Loucy (cell line): Measurements from ENCODE around the gene SMG9.

Source experiments
- EZH2phosphoT487 ChIP-seq: fragments of 200-600 bp; IDR thresholded peaks from 2 replicates; pipeline ENCODE4 v1.6.1; 2018; ENCODE audit warnings: antibody characterized with exemption, mild to moderate bottlenecking, moderate library complexity, borderline replicate concordance
- TF ChIP-seq, protein P1 (sequence below): fragments of 200-600 bp; sonication (generic); conservative IDR thresholded peaks from 2 replicates; pipeline ENCODE4 v1.5.1; 2014; ENCODE audit warnings: mild to moderate bottlenecking, antibody characterized with exemption, low read length

DNA sequence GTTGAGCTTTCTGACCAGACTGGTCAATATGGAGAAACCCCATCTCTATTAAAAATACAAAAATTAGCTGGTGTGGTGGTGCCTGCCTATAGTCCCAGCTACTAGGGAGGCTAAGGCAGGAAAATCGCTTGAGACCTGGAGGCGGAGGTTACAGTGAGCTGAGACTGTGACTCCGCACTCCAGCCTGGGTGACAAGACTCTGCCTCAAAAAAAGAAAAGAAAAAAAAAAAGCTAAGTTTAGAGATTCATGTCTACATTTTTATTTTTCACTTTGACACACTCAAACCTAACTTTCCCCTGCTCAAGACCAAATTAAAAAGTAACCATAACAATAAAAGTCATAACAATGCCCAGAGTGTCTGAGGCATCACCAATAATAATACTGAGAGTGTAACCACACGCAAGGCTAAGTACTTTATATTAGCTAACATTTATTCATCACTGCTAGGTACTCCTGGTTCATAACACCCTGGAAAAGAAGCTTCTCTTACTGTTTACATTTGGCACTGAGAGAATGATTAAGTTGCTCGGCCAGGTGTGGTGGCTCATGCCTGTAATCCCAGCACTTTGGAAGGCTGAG lies 33.2 kb downstream of the SMG9 start:
- TF ChIP-seq, protein P1, sequence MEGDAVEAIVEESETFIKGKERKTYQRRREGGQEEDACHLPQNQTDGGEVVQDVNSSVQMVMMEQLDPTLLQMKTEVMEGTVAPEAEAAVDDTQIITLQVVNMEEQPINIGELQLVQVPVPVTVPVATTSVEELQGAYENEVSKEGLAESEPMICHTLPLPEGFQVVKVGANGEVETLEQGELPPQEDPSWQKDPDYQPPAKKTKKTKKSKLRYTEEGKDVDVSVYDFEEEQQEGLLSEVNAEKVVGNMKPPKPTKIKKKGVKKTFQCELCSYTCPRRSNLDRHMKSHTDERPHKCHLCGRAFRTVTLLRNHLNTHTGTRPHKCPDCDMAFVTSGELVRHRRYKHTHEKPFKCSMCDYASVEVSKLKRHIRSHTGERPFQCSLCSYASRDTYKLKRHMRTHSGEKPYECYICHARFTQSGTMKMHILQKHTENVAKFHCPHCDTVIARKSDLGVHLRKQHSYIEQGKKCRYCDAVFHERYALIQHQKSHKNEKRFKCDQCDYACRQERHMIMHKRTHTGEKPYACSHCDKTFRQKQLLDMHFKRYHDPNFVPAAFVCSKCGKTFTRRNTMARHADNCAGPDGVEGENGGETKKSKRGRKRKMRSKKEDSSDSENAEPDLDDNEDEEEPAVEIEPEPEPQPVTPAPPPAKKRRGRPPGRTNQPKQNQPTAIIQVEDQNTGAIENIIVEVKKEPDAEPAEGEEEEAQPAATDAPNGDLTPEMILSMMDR, result no peak
- TF ChIP-seq EZH2phosphoT487, result no peak
